ENCODE data around the gene GNGT1.

DNA sequence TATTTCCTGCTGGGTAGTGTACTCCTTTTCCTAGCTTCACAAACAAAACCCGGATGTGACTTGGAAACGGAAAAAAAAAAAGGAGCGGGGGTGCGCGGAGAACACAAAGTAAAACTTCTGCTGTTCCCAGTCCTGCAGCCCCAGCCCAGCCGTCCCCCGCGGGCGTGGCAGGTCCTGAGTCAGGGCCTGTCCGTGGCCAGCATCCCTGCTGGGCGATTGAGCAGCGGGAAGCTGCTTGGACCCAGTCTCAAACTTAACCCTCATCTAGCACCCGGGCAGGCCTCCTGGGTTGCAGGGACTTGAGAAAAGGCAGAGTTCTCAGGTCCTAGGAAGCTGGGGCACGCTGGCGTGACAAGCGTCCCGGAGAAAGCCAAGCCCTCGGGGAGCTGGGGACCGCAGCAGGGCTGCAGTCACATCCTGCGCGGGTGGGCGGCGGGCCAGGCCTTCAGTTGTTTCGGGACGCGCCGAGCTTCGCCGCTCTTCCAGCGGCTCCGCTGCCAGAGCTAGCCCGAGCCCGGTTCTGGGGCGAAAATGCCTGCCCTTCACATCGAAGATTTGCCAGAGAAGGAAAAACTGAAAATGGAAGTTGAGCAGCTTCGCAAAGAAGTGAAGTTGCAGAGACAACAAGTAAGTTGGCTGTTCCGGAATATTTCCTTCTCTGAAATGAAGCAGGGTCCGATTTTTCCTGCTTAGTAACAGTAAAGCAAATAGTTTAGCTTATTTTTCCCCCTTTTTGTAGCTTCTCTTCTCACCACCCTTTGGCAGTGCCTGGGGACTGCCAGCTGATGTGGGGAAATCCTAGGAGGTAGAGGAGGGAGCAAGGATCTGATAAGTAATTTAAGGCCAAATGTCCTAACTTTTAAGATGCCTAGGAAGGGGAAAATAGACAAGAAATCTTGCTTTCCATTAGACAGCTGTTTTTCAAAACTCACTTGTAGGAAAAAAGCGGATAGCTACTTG lies 15.5 kb downstream of the GNGT1 start, which contains the start of gene GNG11:
- TF ChIP-seq, protein P1, sequence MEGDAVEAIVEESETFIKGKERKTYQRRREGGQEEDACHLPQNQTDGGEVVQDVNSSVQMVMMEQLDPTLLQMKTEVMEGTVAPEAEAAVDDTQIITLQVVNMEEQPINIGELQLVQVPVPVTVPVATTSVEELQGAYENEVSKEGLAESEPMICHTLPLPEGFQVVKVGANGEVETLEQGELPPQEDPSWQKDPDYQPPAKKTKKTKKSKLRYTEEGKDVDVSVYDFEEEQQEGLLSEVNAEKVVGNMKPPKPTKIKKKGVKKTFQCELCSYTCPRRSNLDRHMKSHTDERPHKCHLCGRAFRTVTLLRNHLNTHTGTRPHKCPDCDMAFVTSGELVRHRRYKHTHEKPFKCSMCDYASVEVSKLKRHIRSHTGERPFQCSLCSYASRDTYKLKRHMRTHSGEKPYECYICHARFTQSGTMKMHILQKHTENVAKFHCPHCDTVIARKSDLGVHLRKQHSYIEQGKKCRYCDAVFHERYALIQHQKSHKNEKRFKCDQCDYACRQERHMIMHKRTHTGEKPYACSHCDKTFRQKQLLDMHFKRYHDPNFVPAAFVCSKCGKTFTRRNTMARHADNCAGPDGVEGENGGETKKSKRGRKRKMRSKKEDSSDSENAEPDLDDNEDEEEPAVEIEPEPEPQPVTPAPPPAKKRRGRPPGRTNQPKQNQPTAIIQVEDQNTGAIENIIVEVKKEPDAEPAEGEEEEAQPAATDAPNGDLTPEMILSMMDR (IDR thresholded peaks at IDR 0.05), result no peak
- no peak for TF ChIP-seq POLR2A (IDR thresholded peaks at IDR 0.05)
